NCI-H345 (cell line): ENCODE results near the gene NAP1L4.

Source experiments
- DNase-seq: peaks from one replicate; lab custom pipeline; 2025; lab: John Stamatoyannopoulos, UW

Gene NAP1L4, protein sequence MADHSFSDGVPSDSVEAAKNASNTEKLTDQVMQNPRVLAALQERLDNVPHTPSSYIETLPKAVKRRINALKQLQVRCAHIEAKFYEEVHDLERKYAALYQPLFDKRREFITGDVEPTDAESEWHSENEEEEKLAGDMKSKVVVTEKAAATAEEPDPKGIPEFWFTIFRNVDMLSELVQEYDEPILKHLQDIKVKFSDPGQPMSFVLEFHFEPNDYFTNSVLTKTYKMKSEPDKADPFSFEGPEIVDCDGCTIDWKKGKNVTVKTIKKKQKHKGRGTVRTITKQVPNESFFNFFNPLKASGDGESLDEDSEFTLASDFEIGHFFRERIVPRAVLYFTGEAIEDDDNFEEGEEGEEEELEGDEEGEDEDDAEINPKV

DNA sequence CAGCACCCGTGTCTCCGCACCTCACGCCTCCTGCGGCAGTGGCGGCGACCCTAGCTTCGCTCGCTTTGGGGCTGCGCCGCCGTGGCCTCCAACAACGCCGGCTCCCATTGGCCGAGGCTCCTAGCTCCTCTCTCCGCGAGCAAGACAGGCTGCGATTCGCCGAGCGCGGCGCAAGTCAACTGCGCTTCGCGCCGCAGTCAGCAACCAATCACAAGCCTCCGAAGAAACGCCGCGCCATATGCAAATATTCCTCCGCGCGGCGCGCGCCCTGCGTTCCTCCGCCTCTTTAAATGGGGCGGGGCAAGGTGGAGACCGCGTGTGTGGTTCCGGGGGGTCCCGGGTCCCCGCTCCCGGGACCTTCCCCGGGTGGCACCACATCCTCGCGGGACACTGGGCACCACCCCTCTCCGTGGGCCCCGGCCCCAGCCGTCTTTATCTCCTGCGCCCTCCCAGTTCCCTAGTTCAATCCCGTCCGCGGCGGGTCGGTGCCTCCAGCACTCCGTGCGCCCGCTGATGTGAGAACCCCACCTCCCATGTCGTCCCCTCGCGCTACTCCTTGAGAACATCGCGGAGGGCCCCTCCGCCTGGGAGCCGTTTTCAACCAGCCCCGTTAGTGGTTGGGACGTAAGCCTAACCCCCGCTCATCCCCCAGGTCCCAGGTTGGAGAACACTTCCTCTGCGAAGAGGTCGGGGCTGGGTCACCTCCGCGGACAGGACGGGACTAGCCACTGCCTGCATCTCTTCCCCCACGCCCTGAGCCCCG, at the start of gene NAP1L4:
TSS of gene NAP1L4 (minus strand) at position 96 of the 763 bp plus-strand sequence. CDS start 13,109 bp downstream, outside the sequence.
- peak; percentile 99 for DNase-seq

DNA sequence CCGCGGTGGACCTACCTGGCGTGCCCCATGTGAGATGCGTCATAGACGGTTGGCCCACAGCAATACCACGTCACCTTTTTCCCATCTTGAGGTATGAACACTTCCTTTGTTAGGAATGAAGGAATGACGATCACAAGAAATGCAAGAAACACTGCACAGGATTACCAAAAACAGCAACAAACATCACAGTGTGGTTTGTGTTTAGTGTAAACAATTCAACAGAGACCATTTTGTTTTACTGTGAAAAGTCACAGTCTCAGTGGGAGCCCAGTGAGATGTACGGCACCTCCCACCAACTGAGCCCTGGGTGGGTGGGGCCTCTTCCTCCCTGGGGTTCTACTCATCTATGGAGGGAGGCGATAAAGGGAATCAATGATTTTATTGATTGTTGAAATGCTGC, 48.8 kb upstream of the NAP1L4 start:
- no peak for DNase-seq

DNA sequence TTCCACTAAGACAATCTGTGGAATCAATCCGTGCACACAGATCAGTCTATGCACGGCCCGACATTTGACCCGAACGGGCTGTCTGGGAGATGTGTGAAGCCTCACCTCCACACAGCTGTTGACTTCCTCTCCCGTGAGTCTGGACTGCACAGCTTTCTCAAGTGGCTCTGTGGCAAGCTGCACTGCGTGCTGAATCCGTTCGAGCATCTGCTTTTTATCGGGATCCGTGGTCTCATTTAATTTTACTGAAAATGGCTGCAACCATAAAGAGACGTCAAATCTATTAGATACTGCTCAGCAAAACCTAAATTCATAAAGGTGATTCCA, 45.8 kb upstream of the NAP1L4 start:
- DNase-seq = no peak

DNA sequence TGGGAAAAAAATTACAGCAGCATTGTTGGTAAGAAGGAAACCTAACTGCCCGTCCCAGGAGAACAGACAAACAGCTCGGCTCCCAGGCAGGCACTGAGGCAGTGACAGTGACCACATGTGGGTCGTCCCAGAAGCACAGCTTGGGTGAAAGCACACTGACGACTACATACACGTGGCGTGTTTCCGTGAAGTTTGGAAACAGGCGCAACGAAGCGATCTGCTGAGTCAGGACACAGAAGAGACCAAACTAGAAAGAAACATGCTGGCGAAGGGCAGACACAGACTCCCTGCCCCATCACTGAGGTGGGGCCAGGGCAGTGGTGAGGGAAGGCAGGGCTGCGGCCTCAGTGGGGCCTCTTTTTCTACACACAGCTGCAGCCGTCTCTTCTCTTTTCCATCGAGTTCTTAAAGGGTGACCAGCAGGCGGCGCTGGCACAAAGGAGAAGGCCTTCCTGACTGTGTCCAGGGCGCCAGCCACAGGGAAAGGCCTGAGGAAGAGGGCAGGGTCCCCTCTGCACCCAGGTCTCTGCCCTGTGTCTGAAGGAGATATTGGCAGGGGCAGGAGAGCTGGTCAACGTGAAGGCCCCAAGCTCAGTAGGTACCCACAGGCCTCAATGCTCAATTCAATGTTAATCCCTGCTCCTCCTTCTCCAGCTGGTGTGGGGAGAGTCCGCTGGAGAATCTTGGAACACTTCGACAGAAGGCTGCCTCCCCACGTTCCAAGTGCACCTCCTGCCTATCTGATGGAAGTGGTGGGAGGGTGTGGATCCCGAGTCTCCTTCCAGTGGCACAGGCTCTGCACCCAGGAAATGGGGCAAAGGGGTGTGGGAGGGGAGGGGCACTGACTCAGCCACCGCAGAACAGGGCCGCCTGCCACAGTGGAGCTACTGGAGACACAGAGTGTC, 45.2 kb upstream of the NAP1L4 start:
- peak; percentile 44 for DNase-seq

DNA sequence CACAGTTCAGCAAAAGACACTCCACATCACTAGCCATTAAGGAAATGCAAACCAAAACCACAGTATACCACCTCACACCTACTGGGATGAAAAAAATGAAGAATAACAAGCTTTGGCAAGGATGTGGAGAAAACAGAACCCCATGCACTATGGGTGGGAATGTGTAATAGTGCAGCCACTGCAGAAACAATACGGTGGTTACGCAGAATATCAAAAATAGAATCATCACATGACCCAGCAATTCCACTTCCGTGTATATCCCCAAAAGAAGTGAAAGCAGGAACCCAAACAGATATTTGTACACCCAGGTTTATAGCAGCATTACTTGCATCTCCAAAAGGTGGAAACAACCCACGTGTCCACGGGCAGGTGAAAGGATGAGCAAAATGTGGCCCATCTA, 44.3 kb upstream of the NAP1L4 start:
- DNase-seq = no peak

DNA sequence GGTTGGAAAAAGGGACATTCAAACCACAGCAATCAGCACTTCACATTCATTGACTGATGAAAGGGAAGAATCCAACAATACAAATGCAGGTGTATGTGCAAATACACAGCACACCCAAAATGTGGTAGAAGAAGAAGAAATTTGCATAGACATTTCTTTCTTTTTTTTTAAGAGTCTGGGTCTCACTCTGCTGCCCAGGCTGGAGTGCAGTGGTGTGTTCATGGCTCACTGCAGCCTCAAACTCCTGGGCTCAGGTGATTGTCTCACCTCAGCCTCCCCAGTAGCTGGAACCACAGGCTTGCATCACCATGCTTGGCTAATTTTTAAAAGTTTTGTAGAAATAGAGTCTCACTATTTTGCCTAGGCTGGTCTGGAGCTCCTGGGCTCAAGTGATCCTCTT, 43.2 kb upstream of the NAP1L4 start:
- DNase-seq = no peak

DNA sequence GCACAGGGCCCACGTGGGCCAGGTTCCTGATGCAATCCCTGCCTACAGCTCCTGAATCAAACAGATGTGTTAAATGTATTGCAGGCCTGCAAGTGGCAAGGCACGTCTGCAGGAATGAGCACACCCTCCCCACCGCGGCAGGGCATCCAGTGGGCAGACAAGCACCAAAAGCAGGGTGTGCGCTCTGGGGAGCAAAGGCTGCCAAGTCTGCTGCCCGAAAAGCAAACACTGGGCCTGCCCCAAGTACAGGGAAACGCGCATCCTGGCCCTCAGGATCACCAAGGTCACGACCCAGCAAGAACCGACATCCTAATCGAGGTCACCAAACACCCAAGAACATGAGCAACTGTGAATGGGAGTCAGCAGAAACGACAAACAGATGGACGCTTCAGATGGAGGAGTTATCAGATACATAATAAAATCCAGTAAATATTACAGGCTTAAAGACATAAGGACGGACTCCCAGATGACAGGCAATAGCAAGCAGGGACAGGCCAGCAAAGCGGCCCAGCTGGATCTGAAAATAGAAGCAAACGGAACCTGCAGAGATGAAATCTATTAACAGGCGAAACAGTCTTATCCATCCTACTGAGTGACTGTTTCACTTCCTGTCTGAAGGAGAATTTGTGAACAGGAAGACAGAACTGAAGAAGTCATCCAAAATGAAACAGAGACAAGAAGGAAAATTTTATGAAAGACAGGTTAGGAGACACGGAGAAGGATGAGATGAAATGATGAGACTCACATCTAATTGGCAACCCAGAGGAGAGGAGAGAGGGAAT, 38.4 kb upstream of the NAP1L4 start:
- DNase-seq = no peak

DNA sequence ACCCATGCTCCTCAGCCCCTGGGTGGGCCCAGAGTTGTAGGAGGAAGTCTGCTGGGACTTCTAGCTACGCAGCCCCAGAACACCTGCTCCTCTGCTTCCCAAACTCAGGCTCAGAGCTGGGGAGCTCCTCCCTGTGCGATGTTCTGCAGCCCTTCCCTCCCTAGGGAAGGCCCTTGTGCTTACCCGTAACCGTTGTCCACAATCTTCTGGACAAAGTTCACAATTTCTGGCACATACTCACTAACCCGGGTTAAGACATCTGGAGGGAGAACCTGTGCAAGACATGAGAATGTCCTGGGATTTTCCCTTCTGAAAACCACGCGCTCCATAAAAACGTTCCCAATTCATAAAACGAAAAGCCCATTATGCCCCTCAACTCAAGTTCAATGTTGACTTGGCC, 36.7 kb upstream of the NAP1L4 start:
- no peak for DNase-seq

DNA sequence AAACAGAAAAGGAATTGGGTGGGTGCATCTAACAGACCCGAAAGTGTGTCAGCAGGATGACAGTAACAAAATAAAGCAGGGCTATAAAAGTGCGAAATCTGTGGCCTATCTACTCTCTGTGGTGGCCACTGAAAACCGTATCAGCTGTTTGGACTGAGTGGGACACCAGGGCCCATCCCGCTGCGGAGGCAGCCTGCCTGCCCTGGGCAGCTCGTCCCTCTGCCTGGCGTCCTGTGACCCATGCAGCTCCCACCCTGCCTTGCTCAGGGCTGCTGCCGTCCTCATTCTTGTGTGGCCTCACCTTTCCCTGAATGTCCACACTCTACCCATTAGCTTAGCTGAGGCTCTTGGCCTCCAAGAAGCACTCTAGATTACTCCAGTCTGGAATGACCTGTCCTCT, 34.7 kb upstream of the NAP1L4 start:
- DNase-seq = no peak

DNA sequence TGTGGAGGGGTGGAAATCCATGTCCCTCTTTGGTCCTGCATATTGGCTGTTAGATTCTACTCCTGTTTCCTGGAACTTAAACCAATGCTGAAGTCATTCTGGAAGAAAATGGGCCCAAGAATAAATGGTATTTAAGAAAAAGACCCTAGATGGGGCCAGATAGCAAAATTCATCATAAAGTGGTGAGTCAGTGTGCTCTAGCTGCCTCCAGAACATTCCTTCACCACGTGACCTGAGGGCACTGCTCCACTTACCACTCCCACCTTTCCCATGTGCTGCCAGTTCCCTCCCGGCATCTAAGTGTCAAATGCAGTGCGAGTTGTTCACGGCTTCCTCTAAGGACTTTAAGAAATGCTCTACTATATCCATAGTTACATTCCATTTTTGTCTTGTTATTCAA, 30.9 kb upstream of the NAP1L4 start:
- DNase-seq = no peak

DNA sequence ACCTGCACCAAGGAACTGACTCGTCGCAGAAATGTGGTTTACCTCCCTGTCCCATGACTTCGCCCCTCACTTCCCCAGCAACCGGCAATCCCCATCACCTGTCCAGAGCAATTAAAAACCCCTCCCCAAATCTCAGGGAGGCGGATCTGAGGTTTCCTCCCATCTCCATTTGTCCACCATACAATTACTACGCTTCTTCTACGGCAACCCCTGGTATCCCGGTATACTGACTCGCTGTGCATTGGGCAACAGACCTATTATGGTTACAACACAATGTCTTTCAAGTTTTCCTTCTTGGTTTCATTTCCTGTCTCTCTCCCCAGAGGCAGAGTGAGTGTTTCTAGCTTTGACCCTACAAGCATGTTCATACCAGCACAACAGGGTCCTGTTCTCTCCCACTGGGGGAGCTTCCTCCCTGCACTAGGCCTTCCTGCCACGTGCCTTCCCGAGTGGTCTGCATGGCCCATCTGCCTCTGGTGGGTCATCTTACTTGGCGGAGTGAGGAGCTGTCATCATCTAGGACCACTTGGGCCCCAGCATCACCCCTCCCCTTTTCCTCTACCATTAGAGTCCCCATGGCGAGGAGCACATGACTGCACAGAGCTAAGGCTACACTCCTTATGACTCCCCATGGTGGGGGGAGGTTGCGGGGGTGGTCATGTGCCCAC, 30.3 kb upstream of the NAP1L4 start:
- no peak for DNase-seq

DNA sequence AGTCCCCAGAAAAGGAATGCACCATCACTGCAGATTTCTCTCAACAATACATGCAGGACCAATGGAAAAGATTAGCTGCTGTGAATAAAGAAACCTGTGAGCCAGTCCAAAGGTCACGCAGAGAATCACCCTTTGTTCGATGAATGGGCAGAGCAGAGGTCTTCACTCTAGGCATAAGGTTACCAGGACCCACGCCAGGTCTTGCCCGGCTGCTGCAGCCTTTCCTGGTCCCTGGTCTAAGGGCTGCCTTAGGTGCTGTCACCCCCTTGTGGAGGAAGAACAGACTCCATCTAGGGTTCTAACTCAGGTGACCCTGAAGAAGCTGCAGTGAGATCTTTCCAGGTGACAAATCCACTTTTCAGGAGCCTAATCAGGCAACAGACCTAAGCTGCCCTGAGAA, 29.0 kb upstream of the NAP1L4 start:
- DNase-seq = peak; percentile 18

DNA sequence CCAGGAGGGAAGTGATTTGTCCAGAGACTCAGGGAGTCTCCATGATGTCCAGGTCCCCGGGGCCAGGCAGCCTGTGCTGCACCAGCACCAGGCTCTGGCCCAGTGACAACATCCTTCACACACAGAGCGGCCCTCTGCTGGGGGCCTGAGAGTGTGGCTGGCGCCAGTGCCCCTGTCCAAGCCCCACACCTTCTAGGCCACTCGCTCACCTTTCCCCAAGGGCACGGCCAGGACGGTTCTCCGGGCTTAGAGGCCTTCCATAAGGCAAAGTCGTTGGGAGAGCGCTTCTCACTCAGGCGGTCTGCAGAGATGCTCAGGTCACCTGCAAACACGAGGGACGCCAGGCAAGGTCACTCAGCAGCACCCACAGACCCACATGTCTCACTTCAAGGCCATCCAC, 27.9 kb upstream of the NAP1L4 start:
- DNase-seq = no peak

DNA sequence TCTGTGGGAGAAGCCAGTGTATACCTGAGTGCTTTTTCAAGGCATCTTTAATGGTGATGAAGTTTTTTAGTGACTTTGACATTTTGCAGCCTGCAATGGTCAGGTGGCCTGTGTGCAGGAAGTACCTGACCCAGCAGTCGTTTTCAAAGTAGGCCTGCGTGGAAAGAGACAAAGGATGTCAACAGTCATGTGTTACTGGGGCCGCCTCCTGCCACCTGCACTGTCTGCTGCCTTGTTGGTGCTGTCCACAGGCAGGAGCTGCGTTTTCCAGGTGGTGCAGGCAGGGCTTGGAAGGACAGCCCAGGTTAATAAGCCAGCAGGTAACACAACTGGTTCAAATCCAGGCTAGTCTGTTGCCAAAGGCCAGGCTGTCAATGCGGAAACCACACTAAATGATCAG, 26.5 kb upstream of the NAP1L4 start:
- no peak for DNase-seq

DNA sequence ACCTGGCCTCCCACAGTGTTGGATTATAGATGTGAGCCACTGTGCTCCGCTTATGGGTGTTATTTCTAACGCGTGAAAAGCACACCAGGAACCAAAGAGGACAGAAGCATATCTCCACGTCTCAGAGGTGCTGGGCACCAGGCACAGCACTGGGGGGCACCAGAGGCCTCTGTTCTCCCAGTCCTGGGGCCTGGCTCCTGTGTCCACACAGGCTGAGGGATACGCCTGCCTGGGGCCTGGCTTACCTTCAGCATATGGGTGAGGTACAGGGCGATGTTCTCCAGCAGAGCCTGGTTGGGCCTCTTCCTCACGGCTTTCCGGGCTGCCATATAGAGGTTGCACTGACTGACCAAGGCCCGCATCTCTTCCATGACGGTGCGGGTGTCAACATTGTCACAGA, 24.7 kb upstream of the NAP1L4 start:
- no peak for DNase-seq

DNA sequence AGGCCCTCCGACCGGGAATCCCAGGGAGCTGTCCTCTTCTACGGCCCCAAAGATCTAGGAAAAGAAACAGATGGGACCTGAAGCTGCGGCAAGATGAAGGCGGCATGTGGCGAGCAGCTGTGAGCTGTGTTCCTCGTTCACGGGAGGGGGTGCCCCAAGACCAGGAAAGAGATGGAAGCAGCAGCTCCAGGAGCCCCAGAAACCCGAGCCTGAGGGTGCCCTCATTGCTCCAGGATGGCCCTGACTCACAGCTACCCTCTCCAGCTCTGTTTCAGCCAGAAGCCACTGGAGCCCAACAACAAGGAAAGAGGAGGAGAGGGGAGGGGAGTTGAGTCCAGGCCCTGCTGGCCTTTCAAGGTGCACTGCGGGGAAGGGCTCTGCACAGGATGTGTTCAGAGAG, 23.7 kb upstream of the NAP1L4 start:
- no peak for DNase-seq

DNA sequence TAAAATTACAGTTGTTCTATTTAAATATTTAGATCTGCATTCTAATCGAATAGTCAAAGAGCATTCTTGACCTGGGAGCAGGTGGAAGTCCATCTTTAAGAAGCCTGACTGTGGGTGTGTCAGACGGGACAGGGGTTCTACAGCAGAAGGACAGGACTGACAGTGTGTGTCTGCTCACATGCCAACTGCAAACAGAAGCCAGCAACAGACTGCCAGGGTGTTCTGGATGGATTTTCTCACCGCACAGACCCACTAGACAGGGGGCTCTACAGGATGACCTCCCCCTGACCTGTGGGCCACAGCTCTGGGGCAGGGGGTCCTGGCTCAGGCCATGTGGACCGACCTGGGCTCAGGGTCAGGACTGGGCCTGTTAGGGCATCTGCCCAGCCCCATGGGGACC, 22.8 kb upstream of the NAP1L4 start:
- DNase-seq = no peak

DNA sequence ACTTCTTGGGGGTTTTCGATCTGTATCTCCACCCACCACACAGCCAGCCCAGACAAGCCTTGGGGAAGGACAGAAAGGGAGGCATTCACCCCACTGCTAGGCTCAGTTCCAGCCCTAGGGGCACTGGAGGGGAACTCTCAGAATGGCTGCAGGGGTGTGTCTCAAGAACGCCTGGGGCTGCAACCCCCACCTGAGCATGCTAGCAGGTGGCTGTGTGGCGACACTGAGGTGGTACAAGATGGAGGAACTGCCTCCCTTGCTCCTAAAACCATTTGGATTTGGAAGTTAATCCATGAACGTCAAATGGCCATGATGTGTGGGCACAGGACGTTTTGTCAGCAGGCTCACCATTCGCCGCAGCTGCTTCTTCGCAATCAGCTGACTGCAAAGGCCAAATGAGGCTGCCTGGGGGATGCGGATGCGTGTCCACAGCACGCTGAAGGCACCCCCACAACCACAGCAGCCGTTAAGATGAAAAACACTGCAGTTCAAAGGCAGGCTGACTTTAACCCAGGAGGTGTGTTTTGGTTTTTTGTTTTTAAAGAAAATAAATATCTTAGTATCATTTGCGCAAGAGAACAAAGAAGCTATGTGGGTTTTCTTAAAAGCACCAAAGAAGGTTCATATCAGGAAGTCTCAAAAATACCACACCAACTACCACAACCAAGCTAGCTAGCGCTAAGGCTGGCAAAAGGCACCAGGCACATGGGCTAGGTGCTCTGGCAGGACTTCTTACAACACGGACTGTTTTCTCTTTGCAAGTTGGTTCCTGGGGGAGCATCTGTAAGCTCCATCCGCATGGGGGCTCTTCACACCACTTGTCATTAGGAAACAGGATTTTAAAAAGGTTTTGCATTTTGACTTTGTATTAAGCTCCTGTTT, 22.2 kb upstream of the NAP1L4 start:
- DNase-seq = no peak

DNA sequence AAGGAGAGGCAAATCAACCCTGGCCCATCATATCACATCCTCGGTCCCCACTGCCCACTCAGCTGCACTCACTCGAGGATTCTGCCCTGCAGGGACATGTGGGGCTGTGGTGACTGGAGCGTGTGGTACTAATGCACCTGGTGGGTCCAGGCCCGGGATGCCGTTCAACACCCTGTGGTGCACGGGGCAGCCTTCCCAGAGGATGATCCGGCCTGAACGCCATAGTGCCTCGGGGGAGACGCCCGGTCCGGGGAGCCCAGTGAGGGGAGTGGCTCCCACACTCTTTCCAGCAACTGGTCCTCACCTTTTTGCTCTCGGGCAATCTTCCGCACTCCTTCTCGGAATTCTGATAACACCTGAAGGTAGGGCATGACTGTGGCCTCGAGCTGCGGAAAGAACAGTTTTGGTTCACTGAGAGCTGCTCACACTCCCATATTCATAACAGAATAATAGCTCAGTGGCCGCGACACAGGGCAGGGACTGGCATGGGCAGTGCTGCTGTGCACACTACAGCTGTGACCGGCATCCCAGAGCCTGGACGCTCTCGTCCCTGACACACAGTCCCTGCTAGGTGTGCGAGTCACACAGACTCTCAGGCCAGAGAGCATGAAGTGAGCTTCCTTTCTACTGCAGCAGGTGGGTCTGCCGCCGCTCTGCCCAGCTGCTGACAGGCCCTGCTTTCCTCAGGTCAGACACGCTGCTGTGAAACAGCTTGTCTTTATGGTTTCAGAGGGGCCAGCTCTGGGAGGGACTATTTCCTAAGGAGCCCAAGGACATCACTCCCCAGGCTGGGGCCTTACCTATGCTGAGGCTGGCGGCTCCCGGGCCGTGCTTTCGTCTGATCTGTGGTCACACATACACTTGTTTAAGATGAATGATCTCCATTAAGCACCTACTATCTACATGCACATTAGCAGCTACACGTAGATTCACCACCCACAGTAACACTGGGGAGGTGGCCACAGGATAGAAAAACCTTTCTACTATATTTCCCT, 20.1 kb upstream of the NAP1L4 start:
- DNase-seq = no peak
